ENCODE measurements around the gene NEK6.

DNA sequence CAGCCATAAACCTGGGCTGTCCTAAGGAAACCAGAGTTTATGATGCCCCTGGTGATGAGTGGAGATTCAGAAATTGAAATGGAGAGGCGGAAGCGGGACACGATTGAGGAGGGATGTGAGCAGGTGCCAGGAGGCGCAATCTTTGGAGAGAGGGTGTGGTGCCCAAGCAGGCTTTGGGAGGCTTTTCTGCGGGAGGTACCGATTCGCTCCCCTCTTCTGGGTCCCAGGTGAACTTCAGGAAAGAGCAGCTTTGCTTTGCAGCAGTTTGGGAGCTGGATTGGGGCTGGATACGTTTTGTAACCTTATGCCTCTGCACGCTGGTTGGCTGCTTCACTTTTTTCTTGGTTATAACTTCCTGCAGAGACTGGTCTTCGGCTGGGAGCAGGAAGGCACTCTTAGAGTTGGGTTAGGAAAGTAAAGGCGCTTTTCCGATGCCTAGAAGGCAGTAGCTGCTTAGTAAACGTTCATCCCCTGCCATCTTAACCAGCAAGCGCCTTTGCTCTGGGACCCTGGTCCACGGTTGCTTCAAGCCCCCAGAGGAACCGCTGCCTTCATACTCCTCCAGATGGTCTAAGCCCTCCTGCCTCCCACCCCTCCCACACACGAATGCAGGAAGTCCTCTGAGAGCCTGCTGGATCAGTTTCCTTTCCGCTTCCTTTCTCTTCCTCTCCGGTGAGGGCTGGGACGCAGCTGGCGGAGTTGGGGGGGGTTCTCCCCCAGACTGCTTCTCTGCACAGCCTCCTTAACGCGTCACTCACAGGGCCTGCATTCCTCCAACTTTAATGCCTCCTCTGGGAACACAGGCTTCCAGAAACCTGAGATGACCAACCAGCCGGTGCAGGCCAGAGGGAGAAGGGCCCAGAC lies 15.2 kb upstream of the NEK6 start:
- TF ChIP-seq EP300 (IDR thresholded peaks at IDR 0.05; ENCODE audit: borderline replicate concordance in 1 of 2, control insufficient read depth in 1 of 2, low read depth in 2 of 2, low read length in 2 of 2), result no peak
- no peak for TF ChIP-seq SPI1 (IDR thresholded peaks at IDR 0.05; ENCODE audit: borderline replicate concordance, insufficient read depth, low read depth, low read length)
- TF ChIP-seq CTCF (IDR thresholded peaks at IDR 0.05 in 2 of 3, conservative IDR thresholded peaks at IDR 0.05 in 1 of 3; ENCODE audit: control insufficient read depth in 2 of 3, extremely low read depth in 1 of 3, insufficient read depth in 1 of 3, low read depth in 3 of 3, low read length in 3 of 3), result no peak
- no peak for TF ChIP-seq ZNF274 (IDR thresholded peaks at IDR 0.05; ENCODE audit: insufficient read depth, insufficient read length)
- no peak for TF ChIP-seq E4F1 (IDR thresholded peaks at IDR 0.05; ENCODE audit: borderline replicate concordance, partially characterized antibody)
- no peak for TF ChIP-seq ZNF24 (IDR thresholded peaks at IDR 0.05)
- 0 out of 2 replicates have a peak, but pooled peaks have one; percentile 31 for TF ChIP-seq IKZF1 (conservative IDR thresholded peaks at IDR 0.05)
- TF ChIP-seq CBX3 (IDR thresholded peaks at IDR 0.05; ENCODE audit: borderline replicate concordance, low read depth), result no peak
- TF ChIP-seq HDGF (IDR thresholded peaks at IDR 0.05), result no peak
- no peak for TF ChIP-seq POLR2A (IDR thresholded peaks at IDR 0.05; ENCODE audit: low read depth, low read length)
- no peak for TF ChIP-seq YY1 (IDR thresholded peaks at IDR 0.05; ENCODE audit: low read depth, low read length)
- TF ChIP-seq SMC3 (IDR thresholded peaks at IDR 0.05; ENCODE audit: borderline replicate concordance, low read length), result no peak

Data from GM12878 (cell line).